ENCODE data around the gene PRAMEF17.
"Not testable (repeated sequence)": the region's sequence is repeated elsewhere in the genome, so short reads cannot be mapped to it uniquely, and the experiment has no call there.

DNA sequence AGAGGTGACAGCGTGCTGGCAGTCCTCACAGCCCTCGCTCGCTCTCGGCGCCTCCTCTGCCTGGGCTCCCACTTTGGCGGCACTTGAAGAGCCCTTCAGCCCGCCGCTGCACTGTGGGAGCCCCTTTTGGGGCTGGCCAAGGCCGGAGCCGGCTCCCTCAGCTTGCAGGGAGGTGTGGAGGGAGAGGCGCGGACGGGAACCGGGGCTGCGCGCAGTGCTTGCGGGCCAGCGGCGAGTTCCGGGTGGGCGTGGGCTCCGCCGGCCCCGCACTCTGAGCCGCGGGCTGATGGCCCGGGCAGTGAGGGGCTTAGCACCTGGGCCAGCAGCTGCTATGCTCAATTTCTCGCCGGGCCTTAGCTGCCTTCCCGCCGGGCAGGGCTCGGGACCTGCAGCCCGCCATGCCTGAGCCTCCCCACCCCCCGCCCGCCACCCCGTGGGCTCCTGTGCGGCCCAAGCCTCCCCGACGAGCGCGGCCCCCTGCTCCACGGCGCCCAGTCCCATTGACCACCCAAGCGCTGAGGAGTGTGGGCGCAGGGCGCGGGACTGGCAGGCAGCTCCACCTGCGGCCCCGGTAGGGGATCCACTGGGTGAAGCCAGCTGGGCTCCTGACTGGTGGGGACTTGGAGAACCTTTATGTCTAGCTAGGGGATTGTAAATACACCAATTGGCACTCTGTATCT, 49.8 kb downstream of the PRAMEF17 start:
- TF ChIP-seq, protein P1, sequence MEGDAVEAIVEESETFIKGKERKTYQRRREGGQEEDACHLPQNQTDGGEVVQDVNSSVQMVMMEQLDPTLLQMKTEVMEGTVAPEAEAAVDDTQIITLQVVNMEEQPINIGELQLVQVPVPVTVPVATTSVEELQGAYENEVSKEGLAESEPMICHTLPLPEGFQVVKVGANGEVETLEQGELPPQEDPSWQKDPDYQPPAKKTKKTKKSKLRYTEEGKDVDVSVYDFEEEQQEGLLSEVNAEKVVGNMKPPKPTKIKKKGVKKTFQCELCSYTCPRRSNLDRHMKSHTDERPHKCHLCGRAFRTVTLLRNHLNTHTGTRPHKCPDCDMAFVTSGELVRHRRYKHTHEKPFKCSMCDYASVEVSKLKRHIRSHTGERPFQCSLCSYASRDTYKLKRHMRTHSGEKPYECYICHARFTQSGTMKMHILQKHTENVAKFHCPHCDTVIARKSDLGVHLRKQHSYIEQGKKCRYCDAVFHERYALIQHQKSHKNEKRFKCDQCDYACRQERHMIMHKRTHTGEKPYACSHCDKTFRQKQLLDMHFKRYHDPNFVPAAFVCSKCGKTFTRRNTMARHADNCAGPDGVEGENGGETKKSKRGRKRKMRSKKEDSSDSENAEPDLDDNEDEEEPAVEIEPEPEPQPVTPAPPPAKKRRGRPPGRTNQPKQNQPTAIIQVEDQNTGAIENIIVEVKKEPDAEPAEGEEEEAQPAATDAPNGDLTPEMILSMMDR (IDR thresholded peaks at IDR 0.05): not testable (repeated sequence)
- not testable (repeated sequence) for TF ChIP-seq POLR2A (IDR thresholded peaks at IDR 0.05)

All from body of pancreas (tissue), 4 donors.